GM12875 (cell line): Measurements from ENCODE around the gene WIZ.
A peak's percentile ranks its signal among the peaks of the same experiment; 100 is the strongest.

Source experiments
- H3K4me3 ChIP-seq: one replicate; pipeline ENCODE4 v1.5.1; 2011; ENCODE audit warnings: low read depth, low read length, control low read depth
- CTCF ChIP-seq: IDR thresholded peaks from 2 replicates; pipeline ENCODE4 v1.5.1; 2011; ENCODE audit warnings: low read depth, mild to moderate bottlenecking, control low read depth, inconsistent platforms, low read length, moderate library complexity, borderline replicate concordance; ENCODE audit not compliant: insufficient read depth

Gene WIZ

GRCh38 chr19:15393963-15394362 lies 55.8 kb downstream of the WIZ start:
- no peak for TF ChIP-seq CTCF

GRCh38 chr19:15390814-15391213 lies 58.9 kb downstream of the WIZ start:
- TF ChIP-seq CTCF, result no peak
- no peak overlapping the region for H3K4me3 ChIP-seq

More at GRCh38 chr19:15393963-15394362, 55.8 kb downstream of the WIZ start:
- no peak overlapping the region for H3K4me3 ChIP-seq

GRCh38 chr19:15381864-15382263 lies 67.9 kb downstream of the WIZ start:
- H3K4me3 ChIP-seq, result no peak overlapping the region
- TF ChIP-seq CTCF, result no peak

- no peak for TF ChIP-seq CTCF
- H3K4me3 ChIP-seq, result no peak overlapping the region
Measured at GRCh38 chr19:15381429-15381828, 68.3 kb downstream of the WIZ start.

GRCh38 chr19:15379999-15380647 lies 69.6 kb downstream of the WIZ start:
- no peak for TF ChIP-seq CTCF
- peak overlapping the region; percentile 64 for H3K4me3 ChIP-seq

GRCh38 chr19:15379083-15379998 lies 70.4 kb downstream of the WIZ start, which contains the start of gene AKAP8:
TSS of gene AKAP8 (minus strand) at chr19:15379787. CDS start at chr19:15379731, 56 bp downstream.
- TF ChIP-seq CTCF, result no peak

GRCh38 chr19:15378534-15379082 lies 71.1 kb downstream of the WIZ start:
- no peak for TF ChIP-seq CTCF
- peak overlapping the region; percentile 84 for H3K4me3 ChIP-seq

More at GRCh38 chr19:15379083-15379998, 70.4 kb downstream of the WIZ start, which contains the start of gene AKAP8:
- H3K4me3 ChIP-seq, result peak within 1 kb of the TSS; percentile 84
